ENCODE data around the gene HID1.

Gene HID1

GRCh38 chr17:74938194-74938950 lies 34.2 kb downstream of the HID1 start:
- H3K4me3 ChIP-seq (replicated peaks; ENCODE audit: low read depth, low read length): no peak overlapping the region
- TF ChIP-seq CTCF (IDR thresholded peaks at IDR 0.05; ENCODE audit: low read depth, low read length, missing control alignments): no peak
- no peak for DNase-seq (ENCODE audit: extremely low read depth, low read depth)

- TF ChIP-seq CTCF (IDR thresholded peaks at IDR 0.05; ENCODE audit: low read depth, low read length, missing control alignments): no peak
- DNase-seq (ENCODE audit: extremely low read depth, low read depth): no peak
- no peak overlapping the region for H3K4me3 ChIP-seq (replicated peaks; ENCODE audit: low read depth, low read length)
These were observed 35.2 kb downstream of the HID1 start for GRCh38 chr17:74937064-74938051.

DNA sequence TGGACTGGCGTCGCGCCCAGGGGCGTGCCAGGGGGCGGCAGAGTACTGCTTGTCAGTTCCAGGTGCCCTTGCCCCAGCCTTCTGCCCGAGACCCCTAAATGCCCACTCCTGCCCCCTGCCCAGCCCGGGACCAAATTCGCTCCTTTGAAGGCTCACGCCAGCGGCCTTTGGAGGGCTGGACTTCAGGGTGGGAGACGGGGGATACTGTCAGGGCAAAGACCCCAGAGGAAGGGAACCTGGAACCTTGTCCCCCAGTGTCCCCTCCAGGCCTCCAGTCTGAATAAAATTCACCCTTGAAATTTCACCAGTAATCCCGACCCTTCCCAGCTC lies 36.1 kb downstream of the HID1 start:
- no peak overlapping the region for H3K4me3 ChIP-seq (replicated peaks; ENCODE audit: low read depth, low read length)
- TF ChIP-seq CTCF (IDR thresholded peaks at IDR 0.05; ENCODE audit: low read depth, low read length, missing control alignments): no peak

GRCh38 chr17:74935585-74936469 lies 36.7 kb downstream of the HID1 start, which contains the start of gene OTOP3:
Gene OTOP3 (plus strand): TSS chr17:74935898. CDS start chr17:74935922, 24 bp downstream.
- TF ChIP-seq CTCF (IDR thresholded peaks at IDR 0.05; ENCODE audit: low read depth, low read length, missing control alignments): no peak
- H3K4me3 ChIP-seq (replicated peaks; ENCODE audit: low read depth, low read length): no peak within 1 kb of the TSS
- DNase-seq (ENCODE audit: extremely low read depth, low read depth): no peak

More for the DNA sequence above, 36.1 kb downstream of the HID1 start:
- DNase-seq (ENCODE audit: extremely low read depth, low read depth): no peak

GRCh38 chr17:74935048-74935447 lies 37.5 kb downstream of the HID1 start:
- no peak for DNase-seq (ENCODE audit: extremely low read depth, low read depth)
- H3K4me3 ChIP-seq (replicated peaks; ENCODE audit: low read depth, low read length): no peak overlapping the region
- no peak for TF ChIP-seq CTCF (IDR thresholded peaks at IDR 0.05; ENCODE audit: low read depth, low read length, missing control alignments)

- no peak for TF ChIP-seq CTCF (IDR thresholded peaks at IDR 0.05; ENCODE audit: low read depth, low read length, missing control alignments)
These were observed 42.0 kb downstream of the HID1 start for GRCh38 chr17:74930535-74931036.

More at GRCh38 chr17:74930535-74931036, 42.0 kb downstream of the HID1 start:
- H3K4me3 ChIP-seq (replicated peaks; ENCODE audit: low read depth, low read length): no peak overlapping the region
- DNase-seq (ENCODE audit: extremely low read depth, low read depth): no peak
